Fibroblast of lung (primary cell): ENCODE measurements around the gene DIO1. TPM values are rescaled to one million over a fixed set of nuclear protein-coding genes. Genes with fewer than 3 reads are reported as not detected.
A peak's percentile ranks its signal among the peaks of the same experiment; 100 is the strongest.

Source experiments
- DNase-seq, 2 donors: peaks; one replicate each; pipeline versions ENCODE4 v3.0.0 to v3.0.0-alpha.2; 2010; ENCODE audit warnings: low read depth in 2 of 2
- H2AFZ ChIP-seq: 2 replicates; pipeline ENCODE4 v1.5.1; 2012; ENCODE audit warnings: low read length, control low read depth, inconsistent platforms
- H3K27ac ChIP-seq: 2 replicates; pipeline ENCODE4 v1.5.1; 2011; ENCODE audit warnings: low read length, control low read depth; ENCODE audit not compliant: insufficient read depth
- H3K27me3 ChIP-seq: 2 replicates; pipeline ENCODE4 v1.5.1; 2011; ENCODE audit warnings: mild to moderate bottlenecking, low read length; ENCODE audit not compliant: control insufficient read depth, insufficient read depth
- H3K36me3 ChIP-seq: 2 replicates; pipeline ENCODE4 v1.5.1; 2011; ENCODE audit warnings: low read length; ENCODE audit not compliant: control insufficient read depth, insufficient read depth
- H3K4me1 ChIP-seq: 2 replicates; pipeline ENCODE4 v1.5.1; 2011; ENCODE audit warnings: low read length; ENCODE audit not compliant: control insufficient read depth, insufficient read depth; ENCODE audit errors: extremely low read depth
- H3K4me2 ChIP-seq: 2 replicates; pipeline ENCODE4 v1.5.1; 2011; ENCODE audit warnings: low read length, control low read depth; ENCODE audit not compliant: insufficient read depth; ENCODE audit errors: extremely low read depth
- H3K4me3 ChIP-seq, 4 experiments: fragments of 200-600 bp in 1 of 4; sonication (generic) in 1 of 4; replicated peaks in 1 of 4; 2 replicates each; pipeline ENCODE4 v1.5.1; 2011 to 2016; ENCODE audit warnings: low read length in 4 of 4, low read depth in 3 of 4, mild to moderate bottlenecking in 3 of 4, control low read depth in 2 of 4, inconsistent platforms in 1 of 4, mixed read lengths in 1 of 4; ENCODE audit not compliant: insufficient read depth in 1 of 4; ENCODE audit errors: control extremely low read depth in 1 of 4
- H3K79me2 ChIP-seq: 2 replicates; pipeline ENCODE4 v1.5.1; 2012; ENCODE audit warnings: mild to moderate bottlenecking, low read length, inconsistent platforms; ENCODE audit not compliant: control insufficient read depth, insufficient read depth
- H3K9ac ChIP-seq: 2 replicates; pipeline ENCODE4 v1.5.1; 2011; ENCODE audit warnings: mild to moderate bottlenecking, low read length, control low read depth; ENCODE audit not compliant: insufficient read depth
- H3K9me3 ChIP-seq: 2 replicates; pipeline ENCODE4 v1.5.1; 2012; ENCODE audit warnings: low read depth, low read length; ENCODE audit not compliant: control insufficient read depth, insufficient read depth
- H4K20me1 ChIP-seq: 2 replicates; pipeline ENCODE4 v1.5.1; 2011; ENCODE audit warnings: low read length; ENCODE audit not compliant: control insufficient read depth, insufficient read depth; ENCODE audit errors: extremely low read depth
- CTCF ChIP-seq, 2 donors: IDR thresholded peaks in 1 of 2; conservative IDR thresholded peaks in 1 of 2; 1 replicate in 1 of 2; 2 replicates in 1 of 2; pipeline ENCODE4 v1.5.1; 2011 to 2012; ENCODE audit warnings: low read length in 2 of 2, control low read depth in 1 of 2, inconsistent platforms in 1 of 2, low read depth in 1 of 2, mild to moderate bottlenecking in 1 of 2
- EZH2 ChIP-seq: IDR thresholded peaks from 2 replicates; pipeline ENCODE4 v1.5.1; 2012; ENCODE audit warnings: low read length, control low read depth, mild to moderate bottlenecking; ENCODE audit errors: missing control alignments
- polyA plus RNA-seq, 2 donors: library from polyadenylated mRNA; depleted of rRNA in 1 of 2; stranded (reverse) in 1 of 2; unstranded in 1 of 2; fragments of >200 nt; gene quantifications; 2 replicates each; pipeline ENCODE4 v1.2.1, GENCODE V29; 2011 to 2012; ENCODE audit warnings: missing spikeins in 1 of 2
- total RNA-seq: library from RNA; depleted of rRNA; stranded (reverse); fragments of >200 nt; gene quantifications from 2 replicates; pipeline ENCODE4 v1.2.1, GENCODE V29; 2014

DIO1 gene
- total and polyA plus RNA-seq, 2 donors (not counting 1 experiment from before 2014, with no cell fraction given), result not detected

GRCh38 chr1:53951697-53952096 is 57.7 kb downstream of the DIO1 start:
- Histone ChIP-seq H3K79me2 (peaks cover 37% of the 10 kb centered on the region), H2AFZ (no peak overlapping the region), H3K4me3 (no peak overlapping the region), H3K9me3 (no peaks in the 10 kb centered on the region), H3K9ac (no peak overlapping the region), H3K4me2 (no peak overlapping the region), H4K20me1 (no peaks in the 10 kb centered on the region), H3K27ac (no peak overlapping the region), H3K27me3 (no peaks in the 10 kb centered on the region), H3K36me3 (peaks cover 3% of the 10 kb centered on the region), H3K4me1 (peaks cover 2% of the 10 kb centered on the region)
- DNase-seq, result no peak
- no peak for TF ChIP-seq EZH2
- no peak for TF ChIP-seq CTCF (conservative IDR thresholded peaks at IDR 0.05 in 1 of 2, IDR thresholded peaks at IDR 0.05 in 1 of 2; ENCODE audit: low read depth in 1 of 2, low read length in 2 of 2)

GRCh38 chr1:53954128-53954527 is 60.1 kb downstream of the DIO1 start:
- H3K9ac ChIP-seq, result no peak overlapping the region
- no peak overlapping the region for H3K4me3 ChIP-seq
- no peak overlapping the region for H3K4me2 ChIP-seq
- peaks cover 6% of the 10 kb centered on the region for H3K36me3 ChIP-seq
- TF ChIP-seq CTCF (conservative IDR thresholded peaks at IDR 0.05 in 1 of 2, IDR thresholded peaks at IDR 0.05 in 1 of 2; ENCODE audit: low read depth in 1 of 2, low read length in 2 of 2), result no peak
- TF ChIP-seq EZH2, result no peak
- peaks cover 8% of the 10 kb centered on the region for H3K4me1 ChIP-seq
- H4K20me1 ChIP-seq, result no peaks in the 10 kb centered on the region
- no peaks in the 10 kb centered on the region for H3K9me3 ChIP-seq
- no peak for DNase-seq
- H3K27me3 ChIP-seq, result no peaks in the 10 kb centered on the region
- H2AFZ ChIP-seq, result no peak overlapping the region
- H3K79me2 ChIP-seq, result peaks cover 15% of the 10 kb centered on the region
- no peak overlapping the region for H3K27ac ChIP-seq

- Histone ChIP-seq H3K9ac (no peak overlapping the region), H3K36me3 (peaks cover 11% of the 10 kb centered on the region), H3K4me3 (no peak overlapping the region), H3K9me3 (no peaks in the 10 kb centered on the region), H3K79me2 (peaks cover 2% of the 10 kb centered on the region), H3K4me1 (peaks cover 7% of the 10 kb centered on the region), H4K20me1 (no peaks in the 10 kb centered on the region), H2AFZ (no peak overlapping the region), H3K27ac (peak overlapping the region; percentile 39), H3K27me3 (no peaks in the 10 kb centered on the region), H3K4me2 (peak overlapping the region; percentile 15)
- DNase-seq, result peak in 1 of 2 donors; percentile 29
- no peak for TF ChIP-seq CTCF (conservative IDR thresholded peaks at IDR 0.05 in 1 of 2, IDR thresholded peaks at IDR 0.05 in 1 of 2; ENCODE audit: low read depth in 1 of 2, low read length in 2 of 2)
These were observed 62.6 kb downstream of the DIO1 start for GRCh38 chr1:53956308-53957168.
